NCI-H524 (cell line): ENCODE measurements around the gene NDE1.
"Not testable (repeated sequence)": the region's sequence is repeated elsewhere in the genome, so short reads cannot be mapped to it uniquely, and the experiment has no call there.

Experiments
- DNase-seq, 2 experiments: peaks; one replicate each; lab custom pipeline; 2025; lab: John Stamatoyannopoulos, UW

NDE1 gene

GRCh38 chr16:15652293-15653001 lies 2.4 kb downstream of the NDE1 start:
- DNase-seq = no peak

GRCh38 chr16:15653227-15653626 lies 3.2 kb downstream of the NDE1 start:
- DNase-seq = no peak

GRCh38 chr16:15654591-15654990 lies 4.5 kb downstream of the NDE1 start:
- no peak for DNase-seq

- not testable (repeated sequence) for DNase-seq
Observed at GRCh38 chr16:15655561-15655960, 5.5 kb downstream of the NDE1 start.

- DNase-seq = no peak
Observed at GRCh38 chr16:15658149-15658548, 8.1 kb downstream of the NDE1 start.

GRCh38 chr16:15658556-15658955 lies 8.5 kb downstream of the NDE1 start:
- DNase-seq = no peak

- no peak for DNase-seq
Observed at GRCh38 chr16:15660203-15660601, 10.2 kb downstream of the NDE1 start.

GRCh38 chr16:15665107-15665506 lies 15.1 kb downstream of the NDE1 start:
- DNase-seq = no peak

- DNase-seq = no peak
Observed at GRCh38 chr16:15667091-15667742, 17.2 kb downstream of the NDE1 start.

GRCh38 chr16:15671530-15672117 lies 21.6 kb downstream of the NDE1 start:
- no peak for DNase-seq

GRCh38 chr16:15672127-15672513 lies 22.1 kb downstream of the NDE1 start:
- DNase-seq = not testable (repeated sequence)

- DNase-seq = no peak
Observed at GRCh38 chr16:15672514-15673167, 22.6 kb downstream of the NDE1 start.

GRCh38 chr16:15674571-15674970 lies 24.5 kb downstream of the NDE1 start:
- DNase-seq = no peak

GRCh38 chr16:15676506-15676905 lies 26.5 kb downstream of the NDE1 start:
- DNase-seq = no peak

GRCh38 chr16:15677447-15677846 lies 27.4 kb downstream of the NDE1 start:
- DNase-seq = no peak

GRCh38 chr16:15682105-15682570 lies 32.1 kb downstream of the NDE1 start:
- no peak for DNase-seq

GRCh38 chr16:15686287-15686686 lies 36.2 kb downstream of the NDE1 start:
- no peak for DNase-seq

- no peak for DNase-seq
Observed at GRCh38 chr16:15689290-15689689, 39.2 kb downstream of the NDE1 start.

GRCh38 chr16:15690296-15690695 lies 40.3 kb downstream of the NDE1 start:
- DNase-seq = no peak

- DNase-seq = no peak
Observed at GRCh38 chr16:15691046-15691445, 41.0 kb downstream of the NDE1 start.

GRCh38 chr16:15692508-15692907 lies 42.5 kb downstream of the NDE1 start:
- DNase-seq = not testable (repeated sequence)

- no peak for DNase-seq
Observed at GRCh38 chr16:15694499-15694898, 44.5 kb downstream of the NDE1 start.

GRCh38 chr16:15699819-15700218 lies 49.8 kb downstream of the NDE1 start:
- DNase-seq = no peak
